H54 (cell line): ENCODE measurements around the gene SLX1A.
"Not testable (repeated sequence)": the region's sequence is repeated elsewhere in the genome, so short reads cannot be mapped to it uniquely, and the experiment has no call there.

Source experiments
- DNase-seq: peaks from one replicate; pipeline ENCODE4 v3.0.0; 2011; ENCODE audit warnings: low spot score, mixed read lengths; ENCODE audit not compliant: insufficient read length
- FAIRE-seq: peaks from 3 replicates; lab custom pipeline; 2011; peaks lifted over from hg19 to GRCh38; lab: Jason Lieb, UNC
- POLR2A ChIP-seq: IDR thresholded peaks from 2 replicates; pipeline ENCODE4 v1.6.1; 2011; ENCODE audit warnings: low read depth, mild to moderate bottlenecking, low read length

Gene SLX1A

GRCh38 chr16:30173054-30173453 is 20.6 kb upstream of the SLX1A start:
- TF ChIP-seq POLR2A: no peak
- no peak for DNase-seq
- no peak for FAIRE-seq

GRCh38 chr16:30176876-30177275 is 16.8 kb upstream of the SLX1A start:
- FAIRE-seq, DNase-seq: not testable (repeated sequence)

- TF ChIP-seq POLR2A: no peak
- no peak for DNase-seq
- FAIRE-seq: no peak
Observed at GRCh38 chr16:30179195-30179594, 14.5 kb upstream of the SLX1A start.

GRCh38 chr16:30179931-30180330 is 13.7 kb upstream of the SLX1A start:
- no peak for FAIRE-seq
- no peak for DNase-seq
- no peak for TF ChIP-seq POLR2A

- TF ChIP-seq POLR2A: no peak
- FAIRE-seq (no peak), DNase-seq (no peak)
Observed at GRCh38 chr16:30180741-30181140, 12.9 kb upstream of the SLX1A start.

- no peak for FAIRE-seq
- 0 out of 2 replicates have a peak, but pooled peaks have one; percentile 39 for TF ChIP-seq POLR2A
- peak; percentile 85 for DNase-seq
Observed at GRCh38 chr16:30183233-30184095, 10.2 kb upstream of the SLX1A start, which contains the start of gene CORO1A. Gene CORO1A, plus strand, starts transcription at chr16:30183602. Its CDS starts 1,608 bp downstream, at chr16:30185210.

GRCh38 chr16:30184096-30184890 is 9.4 kb upstream of the SLX1A start:
- TF ChIP-seq POLR2A: no peak
- FAIRE-seq (no peak), DNase-seq (no peak)

- no peak for FAIRE-seq
- no peak for DNase-seq
- no peak for TF ChIP-seq POLR2A
Observed at GRCh38 chr16:30184891-30185682, 8.6 kb upstream of the SLX1A start.

- no peak for FAIRE-seq
- no peak for TF ChIP-seq POLR2A
- DNase-seq: no peak
Observed at GRCh38 chr16:30185683-30186421, 7.8 kb upstream of the SLX1A start.

GRCh38 chr16:30186444-30186781 is 7.3 kb upstream of the SLX1A start:
- TF ChIP-seq POLR2A: no peak
- FAIRE-seq (no peak), DNase-seq (no peak)

- FAIRE-seq (no peak), DNase-seq (no peak)
- no peak for TF ChIP-seq POLR2A
Observed at GRCh38 chr16:30186782-30187555, 6.7 kb upstream of the SLX1A start.

- FAIRE-seq (no peak), DNase-seq (no peak)
- no peak for TF ChIP-seq POLR2A
Observed at GRCh38 chr16:30187556-30187865, 6.2 kb upstream of the SLX1A start.

- no peak for TF ChIP-seq POLR2A
- FAIRE-seq: no peak
- DNase-seq: no peak
Observed at GRCh38 chr16:30187971-30188561, 5.6 kb upstream of the SLX1A start.

GRCh38 chr16:30191158-30191557 is 2.5 kb upstream of the SLX1A start:
- FAIRE-seq, DNase-seq: not testable (repeated sequence)

- FAIRE-seq: not testable (repeated sequence)
Observed at GRCh38 chr16:30193098-30193497, 577 bp upstream of the SLX1A start.

GRCh38 chr16:30194172-30194925 is 674 bp downstream of the SLX1A start:
- not testable (repeated sequence) for FAIRE-seq, DNase-seq

More at GRCh38 chr16:30193098-30193497, 577 bp upstream of the SLX1A start:
- not testable (repeated sequence) for DNase-seq

- not testable (repeated sequence) for FAIRE-seq, DNase-seq
Observed at GRCh38 chr16:30197001-30197400, 3.3 kb downstream of the SLX1A start.
